Body of pancreas (tissue), 4 donors: ENCODE data around the gene PBX3. TPM values are rescaled to one million over a fixed set of nuclear protein-coding genes. Genes with fewer than 3 reads are reported as not detected.
"Not testable (repeated sequence)": the region's sequence is repeated elsewhere in the genome, so short reads cannot be mapped to it uniquely, and the experiment has no call there.

Source experiments
- ATAC-seq: fragments of 150-250 bp; one replicate; pipeline ENCODE4 v1.9.1; 2016
- DNase-seq, 4 donors: peaks; one replicate each; pipeline ENCODE4 v3.0.0-alpha.2; 2019
- H3K27ac ChIP-seq, 4 donors: fragments of 200-600 bp; sonication (generic); 1 replicate in 3 of 4; 2 replicates in 1 of 4; pipeline versions ENCODE4 v1.5.1 to v1.6.1; 2016 to 2019; ENCODE audit warnings: mild to moderate bottlenecking in 1 of 4, mixed read lengths in 1 of 4, moderate library complexity in 1 of 4
- H3K27me3 ChIP-seq, 2 donors: fragments of 200-600 bp; sonication (generic); one replicate each; pipeline ENCODE4 v1.6.0; 2016; ENCODE audit warnings: mild to moderate bottlenecking in 1 of 2
- H3K36me3 ChIP-seq, 2 donors: fragments of 200-600 bp; sonication (generic); replicated peaks in 1 of 2; 2 replicates each; pipeline ENCODE4 v1.5.1; 2016; ENCODE audit warnings: low read depth in 2 of 2; ENCODE audit not compliant: insufficient read depth in 1 of 2
- H3K4me1 ChIP-seq: fragments of 200-600 bp; sonication (generic); one replicate; pipeline ENCODE4 v1.6.0; 2016
- H3K4me3 ChIP-seq, 2 donors: fragments of 200-600 bp; sonication (generic); 1 replicate in 1 of 2; 2 replicates in 1 of 2; pipeline ENCODE4 v1.5.1; 2016 to 2019
- H3K9me3 ChIP-seq, 3 donors: fragments of 200-600 bp; sonication (generic); 1 replicate in 2 of 3; 2 replicates in 1 of 3; pipeline ENCODE4 v1.5.1; 2016
- POLR2A ChIP-seq, 3 donors: fragments of 450-650 bp; IDR thresholded peaks; one replicate each; pipeline ENCODE4 v1.6.1; 2016; ENCODE audit warnings: antibody characterized with exemption in 3 of 3, mild to moderate bottlenecking in 2 of 3
- WGBS, 2 donors: methylation state at CpG; one replicate each; pipeline ENCODE4 v1.1.5; 2017; 5-methylcytosine and 5-hydroxymethylcytosine counted together
- intact Hi-C: fragments of 100-400 bp; cut with DNase I; formaldehyde crosslinking; loops from one replicate; pipeline ENCODE4 v1.15.1; 2023
- total RNA-seq, 2 donors: library from RNA; depleted of rRNA; stranded (reverse); fragments of >200 nt; gene quantifications; one replicate each; pipeline ENCODE4 v1.1.0, GENCODE V29; 2016
- TF ChIP-seq, protein P1 (sequence below), 7 experiments: fragments of 450-650 bp in 4 of 7; fragments of 200-600 bp in 3 of 7; sonication (generic) in 3 of 7; IDR thresholded peaks; one replicate each; pipeline ENCODE4 v1.5.1; 2016 to 2019; ENCODE audit warnings: antibody characterized with exemption in 7 of 7

The PBX3 gene
- total RNA-seq, 2 donors from 2014 or later, result 12.5 to 36.3 TPM

DNA sequence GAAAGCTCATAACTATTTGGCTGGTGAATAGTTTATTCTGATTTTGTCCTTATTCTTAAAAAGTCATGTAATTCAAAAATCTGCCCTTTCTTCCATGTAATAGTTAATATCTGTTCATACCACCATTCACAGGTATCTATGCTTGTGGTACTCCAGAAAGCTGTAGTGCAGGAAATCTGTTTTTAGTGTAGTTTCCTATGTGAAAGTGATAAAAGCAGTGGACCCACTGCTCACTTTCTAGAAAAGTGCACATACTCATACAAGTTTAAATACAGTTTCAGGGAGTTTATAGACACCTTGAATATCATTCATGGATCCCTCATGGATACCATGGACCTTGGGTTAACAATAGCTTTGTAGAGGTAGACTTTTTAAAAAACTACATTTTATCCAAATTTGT is 20.2 kb downstream of the PBX3 start:
- H3K27ac ChIP-seq, result no peak overlapping the region
- no peak overlapping the region for H3K4me3 ChIP-seq
- no peak for ATAC-seq
- no peak for DNase-seq
- no peaks in the 10 kb centered on the region for H3K27me3 ChIP-seq
- intact Hi-C loops, result no loop called here
- TF ChIP-seq, protein P1, sequence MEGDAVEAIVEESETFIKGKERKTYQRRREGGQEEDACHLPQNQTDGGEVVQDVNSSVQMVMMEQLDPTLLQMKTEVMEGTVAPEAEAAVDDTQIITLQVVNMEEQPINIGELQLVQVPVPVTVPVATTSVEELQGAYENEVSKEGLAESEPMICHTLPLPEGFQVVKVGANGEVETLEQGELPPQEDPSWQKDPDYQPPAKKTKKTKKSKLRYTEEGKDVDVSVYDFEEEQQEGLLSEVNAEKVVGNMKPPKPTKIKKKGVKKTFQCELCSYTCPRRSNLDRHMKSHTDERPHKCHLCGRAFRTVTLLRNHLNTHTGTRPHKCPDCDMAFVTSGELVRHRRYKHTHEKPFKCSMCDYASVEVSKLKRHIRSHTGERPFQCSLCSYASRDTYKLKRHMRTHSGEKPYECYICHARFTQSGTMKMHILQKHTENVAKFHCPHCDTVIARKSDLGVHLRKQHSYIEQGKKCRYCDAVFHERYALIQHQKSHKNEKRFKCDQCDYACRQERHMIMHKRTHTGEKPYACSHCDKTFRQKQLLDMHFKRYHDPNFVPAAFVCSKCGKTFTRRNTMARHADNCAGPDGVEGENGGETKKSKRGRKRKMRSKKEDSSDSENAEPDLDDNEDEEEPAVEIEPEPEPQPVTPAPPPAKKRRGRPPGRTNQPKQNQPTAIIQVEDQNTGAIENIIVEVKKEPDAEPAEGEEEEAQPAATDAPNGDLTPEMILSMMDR (IDR thresholded peaks at IDR 0.05), result no peak
- TF ChIP-seq POLR2A (IDR thresholded peaks at IDR 0.05), result no peak
- peaks cover 3% of the 10 kb centered on the region for H3K4me1 ChIP-seq
- H3K9me3 ChIP-seq, result no peaks in the 10 kb centered on the region
- no peaks in the 10 kb centered on the region for H3K36me3 ChIP-seq

DNA sequence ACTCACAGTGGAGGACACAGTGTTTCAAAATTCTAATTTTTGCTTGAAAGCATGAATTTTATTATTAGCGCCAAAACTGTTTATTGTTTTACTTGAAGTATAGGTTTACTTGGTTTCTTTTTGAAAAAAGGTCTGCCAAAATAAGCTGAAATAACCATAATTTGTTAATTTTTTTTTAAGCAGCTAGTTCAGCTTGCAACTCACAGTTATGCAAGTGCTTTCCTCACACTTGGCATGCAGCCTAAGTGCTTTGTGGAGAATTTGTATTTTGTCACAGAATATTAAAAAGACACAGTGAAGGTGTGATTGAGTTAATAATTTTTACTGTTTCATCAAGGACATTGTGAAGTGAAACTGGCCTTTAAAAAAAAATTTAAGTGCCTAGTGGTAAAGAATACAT is 21.6 kb downstream of the PBX3 start:
- no peak for DNase-seq
- TF ChIP-seq, protein P1 (IDR thresholded peaks at IDR 0.05), result no peak
- no peak for TF ChIP-seq POLR2A (IDR thresholded peaks at IDR 0.05)
- 93 to 97% methylated on average over 1 of the region's 1 CpG for WGBS, 2 donors
- intact Hi-C loops, result no loop called here
- H3K4me3 ChIP-seq, result no peak overlapping the region
- no peak for ATAC-seq
- no peaks in the 10 kb centered on the region for H3K27me3 ChIP-seq
- H3K27ac ChIP-seq, result no peak overlapping the region
- no peaks in the 10 kb centered on the region for H3K9me3 ChIP-seq
- H3K36me3 ChIP-seq, result no peaks in the 10 kb centered on the region
- peaks cover 3% of the 10 kb centered on the region for H3K4me1 ChIP-seq

DNA sequence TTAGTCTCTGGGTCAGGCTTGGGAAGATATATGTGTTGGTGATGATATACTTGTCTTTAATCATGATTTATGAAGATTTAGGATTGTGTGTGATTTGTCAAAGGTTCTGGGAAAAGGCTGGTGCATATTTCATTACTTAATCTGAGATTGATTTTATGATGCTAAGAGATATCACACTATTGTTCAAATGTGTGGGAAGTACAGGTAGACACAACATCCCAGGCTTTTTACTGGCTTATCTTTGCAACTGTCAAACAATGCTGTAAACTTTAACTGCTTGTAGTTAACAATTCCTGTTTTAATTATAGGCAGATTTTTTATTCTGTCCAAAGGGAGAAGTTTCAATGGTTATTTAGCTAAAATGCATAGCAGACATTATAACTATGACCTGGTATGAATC is 23.9 kb downstream of the PBX3 start:
- Histone ChIP-seq H3K36me3 (no peaks in the 10 kb centered on the region), H3K4me3 (no peak overlapping the region), H3K9me3 (no peaks in the 10 kb centered on the region), H3K27me3 (no peaks in the 10 kb centered on the region), H3K4me1 (no peaks in the 10 kb centered on the region), H3K27ac (no peak overlapping the region)
- ATAC-seq, result no peak
- TF ChIP-seq, protein P1 (IDR thresholded peaks at IDR 0.05), result no peak
- no peak for TF ChIP-seq POLR2A (IDR thresholded peaks at IDR 0.05)
- DNase-seq, result no peak
- intact Hi-C loops, result no loop called here

DNA sequence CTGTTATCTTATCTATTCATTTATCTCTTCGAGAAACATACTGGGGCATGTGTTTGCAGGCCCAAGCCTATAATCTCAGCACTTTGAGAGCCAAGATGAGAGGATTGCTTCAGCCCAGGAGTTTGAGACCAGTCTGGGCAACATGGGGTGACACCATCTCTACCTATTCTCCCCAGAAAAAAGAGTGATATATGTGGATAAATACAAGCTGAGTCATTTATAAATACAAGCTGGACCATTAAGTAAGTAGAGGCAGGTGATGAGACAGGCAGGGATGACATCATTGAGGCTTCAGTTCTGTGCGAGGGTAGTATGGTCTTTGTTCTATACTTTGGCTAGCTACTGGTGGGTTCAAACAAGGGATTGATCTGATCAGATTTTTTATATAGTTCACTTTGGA is 25.6 kb downstream of the PBX3 start:
- DNase-seq (no peak), ATAC-seq (no peak)
- H3K4me3 ChIP-seq, result no peak overlapping the region
- no peaks in the 10 kb centered on the region for H3K27me3 ChIP-seq
- H3K27ac ChIP-seq, result no peak overlapping the region
- WGBS, 2 donors, result 60 to 65% methylated on average over 2 of the region's 2 CpGs
- H3K4me1 ChIP-seq, result no peaks in the 10 kb centered on the region
- no peak for TF ChIP-seq POLR2A (IDR thresholded peaks at IDR 0.05)
- TF ChIP-seq, protein P1 (IDR thresholded peaks at IDR 0.05), result no peak
- H3K9me3 ChIP-seq, result no peaks in the 10 kb centered on the region
- intact Hi-C loops, result no loop called here
- no peaks in the 10 kb centered on the region for H3K36me3 ChIP-seq

DNA sequence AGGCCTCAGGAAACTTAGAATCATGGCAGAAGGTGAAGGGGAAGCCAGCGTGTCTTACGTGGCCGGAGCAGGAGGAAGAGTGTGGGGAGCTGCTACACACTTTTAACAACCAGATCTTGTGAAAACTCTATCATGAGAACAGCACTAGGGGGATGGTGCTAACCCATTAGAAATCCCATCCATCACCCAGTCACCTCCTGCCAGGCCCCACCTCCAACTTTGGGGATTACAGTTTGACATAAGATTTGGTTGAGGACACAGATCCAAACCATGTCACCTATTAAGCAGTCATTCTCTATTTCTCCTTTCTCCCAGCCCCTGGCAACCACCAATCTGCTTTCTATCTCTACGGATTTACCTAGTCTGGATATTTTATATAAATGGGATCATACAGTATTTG is 26.9 kb downstream of the PBX3 start:
- no peaks in the 10 kb centered on the region for H3K36me3 ChIP-seq
- no peaks in the 10 kb centered on the region for H3K4me1 ChIP-seq
- ATAC-seq (no peak), DNase-seq (no peak)
- H3K27me3 ChIP-seq, result no peaks in the 10 kb centered on the region
- WGBS, 2 donors, result 73 to 80% methylated on average over 4 of the region's 4 CpGs
- TF ChIP-seq, protein P1 (IDR thresholded peaks at IDR 0.05), result no peak
- no peak for TF ChIP-seq POLR2A (IDR thresholded peaks at IDR 0.05)
- H3K4me3 ChIP-seq, result no peak overlapping the region
- peak overlapping the region in 2 of 4 donors; percentile 17 to 24 for H3K27ac ChIP-seq
- intact Hi-C loops, result no loop called here
- no peaks in the 10 kb centered on the region for H3K9me3 ChIP-seq

DNA sequence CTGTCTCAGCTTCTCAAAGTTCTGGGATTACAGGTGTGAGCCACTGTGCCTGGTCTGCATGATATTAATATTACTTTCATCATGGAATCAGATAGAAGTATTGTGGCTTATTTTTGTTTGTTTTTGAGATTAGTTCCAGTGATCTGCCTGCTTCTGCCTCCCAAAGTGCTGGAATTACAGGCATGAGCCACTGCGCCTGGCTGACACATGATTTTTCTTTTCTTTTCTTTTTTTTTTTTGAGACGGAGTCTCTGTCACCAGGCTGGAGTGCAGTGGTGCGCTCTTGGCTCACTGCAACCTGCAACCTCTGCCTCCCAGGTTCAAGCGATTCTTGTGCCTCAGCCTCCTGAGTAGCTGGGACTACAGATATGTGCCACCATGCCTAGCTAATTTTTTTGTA is 29.6 kb downstream of the PBX3 start:
- WGBS, 2 donors, result 82 to 92% methylated on average over 4 of the region's 4 CpGs
- H3K27ac ChIP-seq, H3K36me3 ChIP-seq, ATAC-seq, H3K4me3 ChIP-seq, DNase-seq, H3K4me1 ChIP-seq, H3K9me3 ChIP-seq, intact Hi-C loops, H3K27me3 ChIP-seq: not testable (repeated sequence)

DNA sequence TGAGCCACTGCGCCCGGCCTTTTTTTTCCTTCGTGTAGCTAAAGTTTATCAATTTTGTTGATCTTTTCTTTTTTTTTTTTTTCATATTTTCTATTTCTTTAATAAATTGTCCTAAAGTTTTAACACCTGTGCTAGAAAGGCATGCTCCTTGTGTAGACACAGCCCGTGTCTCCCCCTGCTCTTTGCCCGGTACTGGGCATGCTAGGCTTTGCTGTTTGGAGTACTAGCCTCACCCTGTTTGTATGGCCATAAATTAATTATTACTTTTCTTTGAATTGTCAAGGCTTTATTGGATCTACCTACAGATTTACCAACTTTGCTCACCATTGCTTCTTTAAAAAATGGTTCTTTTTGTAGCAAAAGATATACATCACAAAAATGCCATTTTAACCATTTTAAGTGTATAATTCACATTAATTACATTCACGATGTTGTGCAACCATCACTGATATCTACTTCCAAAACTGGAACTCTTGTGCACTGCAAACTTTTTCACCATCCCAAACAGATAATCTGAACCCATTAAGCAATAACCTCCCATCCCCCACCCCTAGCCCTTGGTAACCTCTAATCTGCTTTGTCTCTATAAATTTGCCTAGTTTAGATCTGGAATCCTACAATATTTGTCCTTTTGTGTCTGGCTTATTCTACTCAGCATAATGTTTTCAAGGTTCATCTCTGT is 31.5 kb downstream of the PBX3 start:
- ATAC-seq, H3K9me3 ChIP-seq, DNase-seq, H3K36me3 ChIP-seq, H3K4me1 ChIP-seq, H3K27ac ChIP-seq, intact Hi-C loops, H3K4me3 ChIP-seq, H3K27me3 ChIP-seq: not testable (repeated sequence)
- 92 to 95% methylated on average over 4 to 5 of the region's 6 CpGs for WGBS, 2 donors
